ENCODE measurements around the gene HIC1.

The HIC1 gene

DNA sequence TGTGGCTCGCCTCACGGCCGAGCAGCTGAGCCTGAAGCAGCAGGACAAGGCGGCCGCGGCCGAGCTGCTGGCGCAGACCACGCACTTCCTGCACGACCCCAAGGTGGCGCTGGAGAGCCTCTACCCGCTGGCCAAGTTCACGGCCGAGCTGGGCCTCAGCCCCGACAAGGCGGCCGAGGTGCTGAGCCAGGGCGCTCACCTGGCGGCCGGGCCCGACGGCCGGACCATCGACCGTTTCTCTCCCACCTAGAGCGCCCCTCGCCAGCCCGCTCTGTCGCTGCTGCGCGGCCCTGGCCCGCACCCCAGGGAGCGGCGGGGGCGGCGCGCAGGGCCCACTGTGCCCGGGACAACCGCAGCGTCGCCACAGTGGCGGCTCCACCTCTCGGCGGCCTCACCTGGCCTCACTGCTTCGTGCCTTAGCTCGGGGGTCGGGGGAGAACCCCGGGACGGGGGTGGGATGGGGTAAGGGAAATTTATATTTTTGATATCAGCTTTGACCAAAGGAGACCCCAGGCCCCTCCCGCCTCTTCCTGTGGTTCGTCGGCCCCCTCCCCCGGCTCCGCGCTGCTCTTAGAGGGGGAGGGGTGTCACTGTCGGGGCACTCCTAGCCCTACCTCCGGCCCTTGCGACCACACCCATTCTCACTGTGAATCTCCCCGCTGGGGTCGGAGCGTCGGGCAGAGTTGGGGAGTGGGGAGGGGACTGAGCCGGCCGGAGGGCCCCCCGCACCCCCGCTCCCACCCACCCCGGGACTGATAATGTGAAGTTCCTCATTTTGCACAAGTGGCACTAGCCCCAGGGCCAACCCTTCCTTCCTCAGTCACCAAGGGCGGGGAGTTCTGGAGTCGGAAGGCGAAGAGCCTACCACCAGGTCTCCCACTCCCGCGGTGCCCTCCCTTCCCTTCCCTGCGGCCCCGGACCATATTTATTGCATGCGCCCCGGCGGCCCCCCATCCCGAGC lies 4.0 kb downstream of the HIC1 start:
- TF ChIP-seq GATA2 (IDR thresholded peaks at IDR 0.05; ENCODE audit: low read depth, low read length): no peak
- no peak for TF ChIP-seq GATA3 (IDR thresholded peaks at IDR 0.05; ENCODE audit: low read depth, low read length)

DNA sequence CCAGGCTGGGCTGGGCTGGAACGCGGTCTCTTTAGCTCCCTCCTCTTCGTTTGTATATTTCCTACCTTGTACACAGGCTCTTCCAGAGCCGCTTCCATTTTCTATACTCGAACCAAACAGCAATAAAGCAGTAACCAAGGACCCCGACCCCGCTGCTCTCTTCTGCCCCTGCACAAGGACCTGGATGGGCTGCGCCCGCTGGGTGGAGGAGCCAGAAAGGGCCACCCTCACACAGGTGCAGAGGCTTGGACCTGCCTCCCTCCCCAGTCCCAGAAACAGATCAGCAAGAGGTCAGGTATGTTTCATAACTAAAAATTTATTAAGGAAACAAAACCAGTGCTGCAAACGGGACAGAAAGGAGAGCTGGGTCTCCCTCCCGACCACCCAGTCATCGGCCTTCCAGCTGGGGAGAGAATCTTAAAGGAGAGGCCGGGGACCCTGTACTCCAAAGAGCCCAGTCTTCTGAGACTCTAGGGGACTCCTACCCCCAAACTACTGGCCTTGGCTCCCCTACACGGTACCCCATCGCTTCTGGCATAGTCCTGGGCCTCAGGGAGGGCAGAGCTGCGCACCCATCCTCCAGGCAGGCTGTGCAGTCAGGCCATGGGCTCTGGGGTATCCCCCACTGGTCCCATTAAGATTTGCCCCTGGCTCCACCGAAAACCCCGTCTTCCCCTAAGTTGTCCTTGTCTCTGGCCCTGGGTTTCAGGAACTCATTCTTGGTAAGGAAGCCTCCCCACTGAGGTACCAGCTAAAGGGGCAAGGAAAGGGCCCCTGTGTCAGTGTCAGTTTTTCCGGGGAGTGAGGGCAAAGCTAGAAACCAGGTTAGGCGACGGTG lies 4.9 kb downstream of the HIC1 start:
- no peak for TF ChIP-seq GATA2 (IDR thresholded peaks at IDR 0.05; ENCODE audit: low read depth, low read length)
- TF ChIP-seq GATA3 (IDR thresholded peaks at IDR 0.05; ENCODE audit: low read depth, low read length): no peak

DNA sequence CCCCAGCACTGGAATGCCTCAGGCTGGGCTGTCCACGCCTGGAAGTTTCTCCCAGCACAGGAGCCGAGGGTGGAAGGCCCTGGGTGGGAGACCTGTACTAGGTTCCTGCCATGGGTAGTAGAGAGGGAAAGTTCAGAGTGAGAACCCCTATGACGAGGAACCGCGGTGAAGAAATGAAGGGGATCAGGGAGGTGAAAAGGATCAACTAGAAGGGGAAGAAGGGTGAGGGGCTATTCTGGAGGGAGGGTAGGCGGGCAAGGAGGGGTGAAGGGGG lies 5.4 kb downstream of the HIC1 start:
- TF ChIP-seq GATA3 (IDR thresholded peaks at IDR 0.05; ENCODE audit: low read depth, low read length): no peak
- no peak for TF ChIP-seq GATA2 (IDR thresholded peaks at IDR 0.05; ENCODE audit: low read depth, low read length)

DNA sequence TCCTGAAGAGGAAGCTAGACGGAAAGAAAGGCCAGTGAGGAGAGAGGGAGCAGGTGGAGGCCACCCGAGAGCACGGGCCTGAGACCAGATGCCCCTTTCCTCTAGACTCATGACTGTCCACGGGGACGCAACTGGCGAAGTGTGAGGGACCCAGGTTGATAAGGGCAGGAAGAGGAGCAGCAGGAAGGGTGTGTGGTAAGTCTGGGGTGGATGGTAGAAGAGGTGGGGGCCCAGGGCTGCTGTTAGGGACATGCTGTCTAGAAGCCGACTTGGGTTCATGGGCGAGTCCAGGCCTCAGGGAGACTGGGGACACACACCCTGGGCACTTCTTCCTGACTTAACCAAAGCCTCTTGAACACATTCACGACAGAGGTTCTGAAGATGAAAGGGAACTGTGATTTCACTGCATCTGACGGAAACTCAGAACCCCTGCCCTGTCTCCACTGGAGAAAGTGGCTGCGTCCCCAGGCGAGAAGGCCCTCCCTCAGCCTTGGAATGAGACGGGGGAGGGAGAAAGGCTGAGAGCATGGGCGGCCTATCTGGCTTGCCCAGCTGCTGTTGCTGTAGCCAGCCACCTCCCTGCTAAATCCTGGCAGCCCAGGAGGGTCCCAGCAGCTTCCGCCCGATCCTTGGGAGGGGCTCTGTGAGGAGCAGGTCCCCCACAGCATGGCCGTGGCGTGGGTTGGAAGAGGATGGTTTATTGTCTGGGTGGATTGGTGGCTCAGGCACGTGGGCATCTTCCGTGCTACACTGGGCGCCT lies 6.0 kb downstream of the HIC1 start:
- TF ChIP-seq GATA3 (IDR thresholded peaks at IDR 0.05; ENCODE audit: low read depth, low read length): no peak
- no peak for TF ChIP-seq GATA2 (IDR thresholded peaks at IDR 0.05; ENCODE audit: low read depth, low read length)

DNA sequence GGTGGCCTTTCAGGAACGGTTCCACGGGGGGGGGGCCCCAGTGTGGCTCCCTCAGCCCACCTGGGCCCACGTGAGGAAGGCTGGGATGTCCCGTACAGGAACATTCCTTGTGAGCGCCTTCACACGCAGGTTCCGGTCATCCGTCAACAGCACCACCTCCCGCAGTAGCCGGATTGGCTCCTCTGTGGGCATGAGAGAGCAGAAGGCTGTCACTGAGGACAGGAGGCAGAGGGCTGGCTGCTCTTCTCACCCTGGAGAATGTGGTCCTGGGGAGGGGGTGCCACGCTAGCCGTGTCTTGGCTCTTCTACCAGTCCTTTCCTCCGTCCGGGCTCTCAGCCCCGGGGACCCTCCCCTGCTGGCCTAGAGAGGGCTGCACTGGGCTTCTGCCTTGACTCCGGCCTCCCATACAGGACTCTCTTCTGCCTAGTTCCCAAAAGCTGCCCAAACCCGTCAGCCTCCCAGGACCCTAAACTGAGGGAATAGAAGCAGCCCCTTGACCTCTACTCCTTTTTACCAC lies 6.6 kb downstream of the HIC1 start:
- no peak for TF ChIP-seq GATA2 (IDR thresholded peaks at IDR 0.05; ENCODE audit: low read depth, low read length)
- no peak for TF ChIP-seq GATA3 (IDR thresholded peaks at IDR 0.05; ENCODE audit: low read depth, low read length)

DNA sequence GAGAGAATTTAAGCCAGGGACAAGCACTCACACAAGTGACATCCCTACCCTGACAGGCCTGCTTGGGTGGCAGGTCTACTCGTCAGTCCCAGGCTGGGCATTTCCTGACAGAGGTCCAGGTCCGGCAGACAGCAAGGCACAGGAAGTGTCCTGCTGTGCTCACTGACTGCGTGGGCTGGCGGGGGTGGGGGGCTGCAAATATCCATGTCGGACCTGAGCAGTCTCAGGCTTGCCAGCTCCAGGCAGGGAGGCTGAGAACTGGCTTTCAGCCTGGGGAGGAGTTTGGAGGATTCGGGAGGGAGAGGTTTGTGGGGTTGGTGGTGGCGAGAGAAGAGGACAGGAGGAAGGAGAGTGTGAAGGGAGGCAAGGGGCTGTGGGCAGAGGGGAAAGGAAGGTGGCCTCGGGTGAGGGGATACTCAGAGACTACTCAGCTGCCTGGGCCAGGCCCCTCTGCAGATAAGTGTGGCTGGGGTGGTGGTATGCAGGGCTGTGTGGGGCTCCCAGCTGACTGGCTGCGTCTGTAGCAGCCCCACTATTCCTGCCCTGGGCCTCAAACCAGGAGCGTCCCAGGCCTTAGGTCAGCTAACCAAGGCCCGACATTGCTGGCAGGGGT lies 7.8 kb downstream of the HIC1 start:
- TF ChIP-seq GATA2 (IDR thresholded peaks at IDR 0.05; ENCODE audit: low read depth, low read length): no peak
- TF ChIP-seq GATA3 (IDR thresholded peaks at IDR 0.05; ENCODE audit: low read depth, low read length): no peak

DNA sequence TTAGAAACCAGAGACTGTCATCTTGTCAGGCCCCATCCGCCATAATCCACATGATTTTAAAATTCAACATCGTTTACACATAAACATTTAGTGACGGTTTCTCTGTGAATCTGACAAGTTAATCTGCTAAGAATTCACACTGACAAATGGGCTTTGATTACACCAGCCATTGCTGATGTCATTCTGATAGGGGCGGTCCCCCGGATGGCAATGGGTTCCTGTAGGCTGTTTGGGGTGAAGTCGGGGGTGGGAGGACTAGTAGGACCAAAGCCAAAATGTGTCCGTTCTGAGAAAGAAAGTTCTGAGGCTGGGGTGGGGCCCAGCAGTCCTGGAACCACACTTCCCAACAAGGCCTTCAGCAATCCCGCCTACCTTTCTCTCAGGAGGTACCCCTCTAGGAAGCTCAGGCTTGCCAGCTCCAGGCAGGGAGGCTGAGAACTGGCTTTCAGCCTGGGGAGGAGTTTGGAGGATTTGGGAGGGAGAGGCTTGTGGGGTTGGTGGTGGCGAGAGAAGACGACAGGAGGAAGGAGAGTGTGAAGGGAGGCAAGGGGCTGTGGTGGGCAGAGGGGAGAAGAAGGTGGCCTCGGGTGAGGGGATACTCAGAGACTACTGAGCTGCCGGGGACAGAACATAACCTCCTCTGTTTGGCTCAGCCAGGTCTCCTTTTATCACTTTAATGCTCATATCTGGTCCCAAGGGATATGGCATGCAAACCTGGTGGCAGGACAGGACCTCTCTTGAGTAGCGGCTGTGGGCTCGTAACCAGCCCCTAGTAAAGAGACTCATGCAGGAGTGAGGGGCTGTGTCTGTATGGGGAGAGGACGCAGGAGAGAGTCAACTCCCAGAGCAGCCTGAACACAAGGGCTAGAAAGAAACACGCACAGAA lies 8.6 kb downstream of the HIC1 start:
- TF ChIP-seq GATA2 (IDR thresholded peaks at IDR 0.05; ENCODE audit: low read depth, low read length) (no peak), GATA3 (IDR thresholded peaks at IDR 0.05; ENCODE audit: low read depth, low read length) (no peak)

DNA sequence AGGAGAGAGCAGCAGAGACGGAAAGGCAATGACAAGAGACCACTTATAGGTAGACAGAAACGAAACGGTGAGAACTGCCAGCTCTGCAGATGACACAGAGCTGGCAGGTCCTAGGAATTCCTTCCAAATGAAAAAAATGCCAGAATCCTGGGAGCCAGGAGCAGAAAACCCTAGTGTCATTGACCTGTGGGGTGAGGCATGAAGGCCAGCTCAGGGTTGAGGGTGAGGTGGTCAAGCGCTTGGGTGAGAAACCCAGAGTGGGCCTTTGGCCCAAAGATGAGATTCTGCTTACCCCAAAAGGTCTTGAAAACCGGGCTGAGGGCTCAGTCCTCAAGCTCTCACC lies 9.2 kb downstream of the HIC1 start:
- TF ChIP-seq GATA3 (IDR thresholded peaks at IDR 0.05; ENCODE audit: low read depth, low read length) (no peak), GATA2 (IDR thresholded peaks at IDR 0.05; ENCODE audit: low read depth, low read length) (no peak)

DNA sequence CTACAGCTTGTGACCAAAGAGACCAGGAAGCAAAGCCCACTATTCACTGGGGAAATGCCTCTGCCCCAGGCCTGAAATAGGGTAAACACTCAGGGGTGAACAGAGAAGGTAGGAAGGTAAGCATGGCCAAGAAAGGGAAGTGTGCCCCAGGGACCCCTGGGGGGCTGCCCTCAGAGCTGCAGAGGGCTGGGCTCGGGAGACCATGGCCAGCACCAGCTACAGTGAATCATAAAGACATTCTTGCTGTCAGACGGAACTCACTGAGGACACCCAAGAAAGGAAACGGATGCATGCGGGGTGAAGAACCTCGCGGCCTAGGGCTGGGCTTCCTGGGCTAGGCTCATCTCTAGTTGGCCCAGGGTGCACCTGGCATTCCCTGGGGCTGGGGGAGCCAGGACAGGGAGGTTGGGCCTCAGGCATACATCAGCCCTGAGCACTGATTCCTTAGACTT lies 9.6 kb downstream of the HIC1 start:
- no peak for TF ChIP-seq GATA2 (IDR thresholded peaks at IDR 0.05; ENCODE audit: low read depth, low read length)
- TF ChIP-seq GATA3 (IDR thresholded peaks at IDR 0.05; ENCODE audit: low read depth, low read length): no peak

DNA sequence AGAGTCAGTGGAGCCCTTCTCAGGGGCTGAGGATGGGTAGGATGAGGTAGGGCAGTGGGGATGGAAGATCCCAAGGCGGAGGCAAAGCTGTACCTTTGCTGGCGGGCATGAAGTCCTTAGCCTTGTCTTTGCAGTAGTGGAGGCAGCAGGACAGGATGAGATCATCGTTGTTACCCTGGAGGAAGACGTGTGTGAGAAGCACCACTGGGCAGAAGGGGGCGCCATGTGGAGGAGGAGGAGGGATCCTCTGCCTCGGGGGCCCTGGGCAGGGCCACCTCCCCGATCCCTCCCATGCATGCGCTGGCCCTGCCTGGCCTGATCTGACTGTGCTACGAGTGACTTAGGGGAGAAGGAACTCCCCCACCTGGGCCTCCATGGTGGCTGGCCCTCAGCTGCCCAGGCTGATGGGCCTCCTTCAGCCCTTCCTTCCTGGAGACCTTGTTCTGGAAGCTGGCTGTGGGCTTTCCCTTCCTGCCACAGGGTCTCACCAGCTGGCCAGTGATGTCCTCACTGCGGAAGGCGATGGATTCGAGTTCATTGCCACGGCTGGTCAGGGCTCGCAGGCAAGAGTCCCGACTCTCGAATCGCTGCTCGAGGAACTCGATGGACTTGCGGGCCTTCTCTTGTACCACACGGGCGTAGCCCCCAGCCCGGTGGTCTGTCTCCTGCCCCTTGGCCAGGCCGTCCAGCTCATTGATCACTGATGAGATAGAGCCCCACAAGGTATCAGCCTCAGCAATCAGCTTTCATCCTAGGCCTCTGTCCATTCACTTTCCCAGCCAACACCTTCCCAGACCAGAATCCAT lies 10.3 kb downstream of the HIC1 start:
- TF ChIP-seq GATA3 (IDR thresholded peaks at IDR 0.05; ENCODE audit: low read depth, low read length) (no peak), GATA2 (IDR thresholded peaks at IDR 0.05; ENCODE audit: low read depth, low read length) (no peak)

DNA sequence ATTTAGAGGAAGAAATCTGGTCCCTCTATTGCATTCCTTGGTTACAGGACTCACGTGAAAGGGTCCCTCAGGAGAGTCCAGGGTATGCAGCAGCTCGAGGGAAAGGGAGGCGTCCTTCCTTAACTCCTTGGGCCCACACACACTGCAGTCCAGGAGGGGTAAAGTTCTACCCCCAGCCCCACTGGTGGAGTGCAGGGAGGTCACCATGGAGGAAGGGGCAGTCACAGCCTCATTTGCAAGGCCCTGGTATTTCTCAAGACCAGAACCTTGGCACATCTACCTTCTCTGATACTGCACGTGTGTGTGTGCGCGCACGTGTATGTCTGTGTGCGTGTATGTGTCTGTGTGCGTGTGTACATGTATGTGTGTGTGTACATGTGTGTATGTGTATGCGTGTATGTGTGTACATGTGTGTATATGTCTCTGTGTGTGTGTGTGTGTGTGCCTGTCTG lies 11.1 kb downstream of the HIC1 start:
- TF ChIP-seq GATA3 (IDR thresholded peaks at IDR 0.05; ENCODE audit: low read depth, low read length) (no peak), GATA2 (IDR thresholded peaks at IDR 0.05; ENCODE audit: low read depth, low read length) (no peak)

DNA sequence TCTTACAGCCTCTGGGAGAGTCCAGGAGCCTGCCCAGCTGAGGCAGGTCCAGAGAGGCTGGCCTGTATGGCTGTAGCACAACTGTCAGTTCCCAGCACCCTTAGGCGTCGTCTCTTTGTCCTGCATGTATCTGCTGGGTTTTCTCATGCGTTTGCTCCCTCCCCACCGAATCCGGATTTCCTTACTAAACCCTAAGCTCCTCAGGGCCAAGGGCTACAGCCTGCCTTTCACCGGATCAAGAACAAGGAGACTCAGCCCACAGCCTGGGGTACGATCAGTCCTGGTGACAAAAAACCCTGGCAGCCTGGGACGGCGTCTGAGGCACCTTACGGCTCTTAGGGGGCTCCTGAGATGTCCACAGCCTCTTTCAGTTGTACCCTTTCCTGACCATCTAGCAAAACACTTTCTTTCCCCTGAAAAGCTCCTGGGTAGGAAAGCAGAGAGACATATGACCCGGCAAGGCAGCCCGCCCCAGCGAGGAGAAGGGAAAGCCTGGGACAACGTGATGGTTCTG lies 12.2 kb downstream of the HIC1 start:
- no peak for TF ChIP-seq GATA3 (IDR thresholded peaks at IDR 0.05; ENCODE audit: low read depth, low read length)
- TF ChIP-seq GATA2 (IDR thresholded peaks at IDR 0.05; ENCODE audit: low read depth, low read length): no peak

All from SH-SY5Y (cell line).